Measurements from ENCODE around the gene OR10W1.

The OR10W1 gene

GRCh38 chr11:58268142-58268541, at the start of gene OR10W1:
OR10W1 (minus strand) TSS chr11:58268260; CDS start chr11:58267858, 402 bp downstream.
- DNase-seq = no peak

GRCh38 chr11:58316142-58316541, 48.1 kb upstream of the OR10W1 start:
- DNase-seq = no peak

- no peak for DNase-seq
Observed at GRCh38 chr11:58301576-58301975, 33.5 kb upstream of the OR10W1 start.

- no peak for DNase-seq
Observed at GRCh38 chr11:58292017-58292416, 24.0 kb upstream of the OR10W1 start.

GRCh38 chr11:58289266-58289665, 21.2 kb upstream of the OR10W1 start:
- no peak for DNase-seq

GRCh38 chr11:58286249-58286648, 18.2 kb upstream of the OR10W1 start:
- no peak for DNase-seq

- no peak for DNase-seq
Observed at GRCh38 chr11:58285483-58286040, 17.5 kb upstream of the OR10W1 start.

- DNase-seq = no peak
Observed at GRCh38 chr11:58276151-58276550, 8.1 kb upstream of the OR10W1 start.

- DNase-seq = no peak
Observed at GRCh38 chr11:58275002-58275401, 6.9 kb upstream of the OR10W1 start.

- DNase-seq = no peak
Observed at GRCh38 chr11:58259983-58260382, 8.1 kb downstream of the OR10W1 start.

GRCh38 chr11:58254936-58255335, 13.1 kb downstream of the OR10W1 start:
- DNase-seq = no peak

GRCh38 chr11:58243954-58244353, 24.1 kb downstream of the OR10W1 start:
- no peak for DNase-seq

GRCh38 chr11:58227956-58228615, 40.0 kb downstream of the OR10W1 start:
- no peak for DNase-seq

- DNase-seq = no peak
Observed at GRCh38 chr11:58222721-58223120, 45.3 kb downstream of the OR10W1 start.

Data from T1000 (cell line).